Endothelial cell (in vitro differentiated cells): Measurements from ENCODE around the gene SUN3. TPM values are rescaled to one million over a fixed set of nuclear protein-coding genes. Genes with fewer than 3 reads are reported as not detected.

Experiments used
- DNase-seq: peaks from one replicate; pipeline ENCODE4 v3.0.0; 2021; ENCODE audit warnings: low spot score
- H3K27ac Mint-ChIP-seq: one replicate; pipeline ENCODE4 v1.8.0; 2021; ENCODE audit warnings: mixed read lengths, inconsistent platforms; ENCODE audit not compliant: unreplicated experiment
- H3K27me3 Mint-ChIP-seq: one replicate; pipeline ENCODE4 v1.8.0; 2021; ENCODE audit warnings: mild to moderate bottlenecking, moderate library complexity, mixed read lengths, inconsistent platforms; ENCODE audit not compliant: unreplicated experiment
- H3K36me3 Mint-ChIP-seq: one replicate; pipeline ENCODE4 v1.8.0; 2021; ENCODE audit warnings: mild to moderate bottlenecking, low read depth, mixed read lengths, inconsistent platforms; ENCODE audit not compliant: unreplicated experiment
- H3K4me1 Mint-ChIP-seq: one replicate; pipeline ENCODE4 v1.8.0; 2021; ENCODE audit warnings: mild to moderate bottlenecking, mixed read lengths, inconsistent platforms; ENCODE audit not compliant: unreplicated experiment
- H3K4me3 Mint-ChIP-seq: one replicate; pipeline ENCODE4 v1.8.0; 2021; ENCODE audit warnings: mild to moderate bottlenecking, mixed read lengths, inconsistent platforms; ENCODE audit not compliant: unreplicated experiment
- H3K9me3 Mint-ChIP-seq: one replicate; pipeline ENCODE4 v1.8.0; 2021; ENCODE audit warnings: mixed read lengths, inconsistent platforms; ENCODE audit not compliant: unreplicated experiment
- CTCF ChIP-seq: fragments of 200-600 bp; sonication (generic); IDR thresholded peaks from one replicate; pipeline ENCODE4 v1.5.0; 2021; ENCODE audit warnings: antibody characterized with exemption; ENCODE audit not compliant: unreplicated experiment
- total RNA-seq: library from RNA; stranded (reverse); fragmentation: NEBNext Ultra II Directional; extraction: Animal tissue kit (Norgen Biotek cat#: 25700); gene quantifications from one replicate; pipeline ENCODE4 v1.2.1, GENCODE V29; 2021; ENCODE audit not compliant: unreplicated experiment

SUN3 gene
- total RNA-seq, 1 donor from 2014 or later: not detected

- DNase-seq: no peak
- Mint-ChIP-seq H3K4me3 (no peak overlapping the region), H3K36me3 (peaks cover 8% of the 10 kb centered on the region), H3K4me1 (peaks cover 10% of the 10 kb centered on the region), H3K9me3 (no peaks in the 10 kb centered on the region), H3K27me3 (peaks cover 3% of the 10 kb centered on the region), H3K27ac (no peak overlapping the region)
- no peak for TF ChIP-seq CTCF
These were observed 74.5 kb downstream of the SUN3 start for GRCh38 chr7:47954231-47954911.

GRCh38 chr7:47953822-47954221 is 75.1 kb downstream of the SUN3 start:
- DNase-seq: no peak
- Mint-ChIP-seq H3K27ac (no peak overlapping the region), H3K4me3 (no peak overlapping the region), H3K27me3 (peaks cover 3% of the 10 kb centered on the region), H3K36me3 (peaks cover 8% of the 10 kb centered on the region), H3K9me3 (no peaks in the 10 kb centered on the region), H3K4me1 (peaks cover 14% of the 10 kb centered on the region)
- TF ChIP-seq CTCF: no peak

- Mint-ChIP-seq H3K36me3 (no peaks in the 10 kb centered on the region), H3K27ac (no peak overlapping the region), H3K9me3 (no peaks in the 10 kb centered on the region), H3K4me1 (peaks cover 27% of the 10 kb centered on the region), H3K27me3 (no peaks in the 10 kb centered on the region), H3K4me3 (no peak overlapping the region)
- DNase-seq: no peak
- TF ChIP-seq CTCF: no peak
These were observed 76.7 kb downstream of the SUN3 start for GRCh38 chr7:47952224-47952623.

GRCh38 chr7:47951374-47951773 is 77.5 kb downstream of the SUN3 start:
- Mint-ChIP-seq H3K4me1 (peaks cover 35% of the 10 kb centered on the region), H3K4me3 (no peak overlapping the region), H3K27me3 (no peaks in the 10 kb centered on the region), H3K9me3 (no peaks in the 10 kb centered on the region), H3K27ac (no peak overlapping the region), H3K36me3 (no peaks in the 10 kb centered on the region)
- no peak for TF ChIP-seq CTCF
- DNase-seq: no peak

- DNase-seq: no peak
- Mint-ChIP-seq H3K36me3 (no peaks in the 10 kb centered on the region), H3K27me3 (no peaks in the 10 kb centered on the region), H3K4me3 (no peak overlapping the region), H3K27ac (no peak overlapping the region), H3K4me1 (peaks cover 41% of the 10 kb centered on the region), H3K9me3 (no peaks in the 10 kb centered on the region)
- no peak for TF ChIP-seq CTCF
These were observed 78.2 kb downstream of the SUN3 start for GRCh38 chr7:47950714-47951113.
